ENCODE data around the gene SUMF1. TPM values are rescaled to one million over a fixed set of nuclear protein-coding genes. Genes with fewer than 3 reads are reported as not detected.

SUMF1 gene
- polyA plus RNA-seq, 1 donor (not counting 4 experiments of a cell fraction or from before 2014, with no cell fraction given) = 36.1 TPM

- no peak overlapping the region for H3K4me2 ChIP-seq (ENCODE audit: control insufficient read depth, extremely low read depth, insufficient read depth, low read depth, low read length)
- H3K9me1 ChIP-seq (ENCODE audit: control insufficient read depth, extremely low read depth, insufficient read depth, low read length) = no peaks in the 10 kb centered on the region
- no peaks in the 10 kb centered on the region for H4K20me1 ChIP-seq (ENCODE audit: control insufficient read depth, extremely low read depth, insufficient read depth, low read length)
- FAIRE-seq = no peak
- no peaks in the 10 kb centered on the region for H3K36me3 ChIP-seq (ENCODE audit: control insufficient read depth in 2 of 2, extremely low read depth in 1 of 2, insufficient read depth in 2 of 2, low read length in 2 of 2)
- no peaks in the 10 kb centered on the region for H3K27me3 ChIP-seq (ENCODE audit: control insufficient read depth, extremely low read depth, insufficient read depth, low read length)
- TF ChIP-seq EZH2 (IDR thresholded peaks at IDR 0.05; ENCODE audit: low read length) (no peak), CTCF (optimal IDR thresholded peaks at IDR 0.05 in 1 of 3, IDR thresholded peaks at IDR 0.05 in 1 of 3, conservative IDR thresholded peaks at IDR 0.05 in 1 of 3; ENCODE audit: extremely low read depth in 1 of 3, insufficient read depth in 2 of 3, low read length in 3 of 3) (peak; percentile 50 to 65 (median 62))
- peak; percentile 5 for DNase-seq (ENCODE audit: low read depth, low spot score)
- H3K4me3 ChIP-seq (ENCODE audit: control insufficient read depth in 2 of 3, extremely low read depth in 1 of 3, insufficient read depth in 2 of 3, low read depth in 1 of 3, low read length in 3 of 3) = no peak overlapping the region
- dilution Hi-C loops (cut with MboI; ENCODE audit: extremely low pct_ligation_motif_present, low sequenced_read_pairs) = no loop called here
- H3K4me1 ChIP-seq (ENCODE audit: control insufficient read depth, extremely low read depth, insufficient read depth, low read length) = no peaks in the 10 kb centered on the region
- H3K9me3 ChIP-seq (ENCODE audit: control insufficient read depth, low read depth, low read length) = no peaks in the 10 kb centered on the region
- no peaks in the 10 kb centered on the region for H3K79me2 ChIP-seq (ENCODE audit: control insufficient read depth, insufficient read depth, low read length)
- H3K27ac ChIP-seq (ENCODE audit: control insufficient read depth, insufficient read depth, low read length) = no peak overlapping the region
- H2AFZ ChIP-seq (ENCODE audit: control insufficient read depth, low read length) = no peak overlapping the region
- H3K9ac ChIP-seq (ENCODE audit: control insufficient read depth, extremely low read depth, insufficient read depth, low read length) = no peak overlapping the region
These were observed 116.3 kb downstream of the SUMF1 start for GRCh38 chr3:4350789-4351163.

DNA sequence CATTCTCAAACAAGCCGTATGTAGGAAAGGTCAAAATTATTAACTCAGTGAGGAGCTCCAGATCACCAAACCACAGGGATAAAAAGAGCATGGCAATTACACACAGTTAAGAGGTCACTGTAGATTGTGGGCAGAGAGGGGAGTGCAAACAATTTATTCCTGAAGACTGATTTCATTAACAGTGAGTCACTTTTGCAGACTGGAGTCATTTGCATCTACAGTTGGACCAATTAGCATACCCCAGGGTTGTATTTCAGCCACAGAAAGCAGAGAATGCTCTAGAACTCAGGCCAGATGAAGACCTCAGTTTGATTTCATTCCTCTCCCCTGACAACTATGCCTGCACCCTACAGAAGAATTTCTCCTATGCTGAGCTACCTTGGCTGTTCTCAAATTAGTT, 123.8 kb downstream of the SUMF1 start:
- H3K9me1 ChIP-seq (ENCODE audit: control insufficient read depth, extremely low read depth, insufficient read depth, low read length) = no peaks in the 10 kb centered on the region
- TF ChIP-seq CTCF (optimal IDR thresholded peaks at IDR 0.05 in 1 of 3, IDR thresholded peaks at IDR 0.05 in 1 of 3, conservative IDR thresholded peaks at IDR 0.05 in 1 of 3; ENCODE audit: extremely low read depth in 1 of 3, insufficient read depth in 2 of 3, low read length in 3 of 3) = no peak
- TF ChIP-seq EZH2 (IDR thresholded peaks at IDR 0.05; ENCODE audit: low read length) = no peak
- H3K27ac ChIP-seq (ENCODE audit: control insufficient read depth, insufficient read depth, low read length) = no peak overlapping the region
- H3K79me2 ChIP-seq (ENCODE audit: control insufficient read depth, insufficient read depth, low read length) = no peaks in the 10 kb centered on the region
- H3K4me2 ChIP-seq (ENCODE audit: control insufficient read depth, extremely low read depth, insufficient read depth, low read depth, low read length) = no peak overlapping the region
- H4K20me1 ChIP-seq (ENCODE audit: control insufficient read depth, extremely low read depth, insufficient read depth, low read length) = no peaks in the 10 kb centered on the region
- DNase-seq (ENCODE audit: low read depth, low spot score) (no peak), FAIRE-seq (no peak)
- no peaks in the 10 kb centered on the region for H3K9me3 ChIP-seq (ENCODE audit: control insufficient read depth, low read depth, low read length)
- H3K27me3 ChIP-seq (ENCODE audit: control insufficient read depth, extremely low read depth, insufficient read depth, low read length) = no peaks in the 10 kb centered on the region
- H2AFZ ChIP-seq (ENCODE audit: control insufficient read depth, low read length) = no peak overlapping the region
- H3K36me3 ChIP-seq (ENCODE audit: control insufficient read depth in 2 of 2, extremely low read depth in 1 of 2, insufficient read depth in 2 of 2, low read length in 2 of 2) = no peaks in the 10 kb centered on the region
- no peak overlapping the region for H3K9ac ChIP-seq (ENCODE audit: control insufficient read depth, extremely low read depth, insufficient read depth, low read length)
- H3K4me1 ChIP-seq (ENCODE audit: control insufficient read depth, extremely low read depth, insufficient read depth, low read length) = no peaks in the 10 kb centered on the region
- no peak overlapping the region for H3K4me3 ChIP-seq (ENCODE audit: control insufficient read depth in 2 of 3, extremely low read depth in 1 of 3, insufficient read depth in 2 of 3, low read depth in 1 of 3, low read length in 3 of 3)
- dilution Hi-C loops (cut with MboI; ENCODE audit: extremely low pct_ligation_motif_present, low sequenced_read_pairs) = no loop called here

Measured in keratinocyte (primary cell).